Measurements from ENCODE around the gene PLLP. TPM values are rescaled to one million over a fixed set of nuclear protein-coding genes. Genes with fewer than 3 reads are reported as not detected.

PLLP gene
- total and polyA plus RNA-seq, 9 of the 15 experiments (the other 6 are each of a cell fraction or from before 2014, with no cell fraction given) = 0.09 to 0.96 (median 0.27) TPM

GRCh38 chr16:57255686-57256415 lies 28.6 kb downstream of the PLLP start (continued):
- TF ChIP-seq, protein P1, sequence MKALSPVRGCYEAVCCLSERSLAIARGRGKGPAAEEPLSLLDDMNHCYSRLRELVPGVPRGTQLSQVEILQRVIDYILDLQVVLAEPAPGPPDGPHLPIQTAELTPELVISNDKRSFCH (CRISPR knock-in tag; IDR thresholded peaks at IDR 0.05) = no peak
- TF ChIP-seq, protein P1 (tag; IDR thresholded peaks at IDR 0.05) = no peak
- TF ChIP-seq ZKSCAN3 (CRISPR knock-in tag; IDR thresholded peaks at IDR 0.05) (no peak), GATAD2A (IDR thresholded peaks at IDR 0.05) (no peak), MEIS2 (IDR thresholded peaks at IDR 0.05; ENCODE audit: partially characterized antibody) (no peak), ZBTB11 (CRISPR knock-in tag; IDR thresholded peaks at IDR 0.05) (no peak), ZC3H8 (IDR thresholded peaks at IDR 0.05) (no peak)
- TF ChIP-seq, protein P2, sequence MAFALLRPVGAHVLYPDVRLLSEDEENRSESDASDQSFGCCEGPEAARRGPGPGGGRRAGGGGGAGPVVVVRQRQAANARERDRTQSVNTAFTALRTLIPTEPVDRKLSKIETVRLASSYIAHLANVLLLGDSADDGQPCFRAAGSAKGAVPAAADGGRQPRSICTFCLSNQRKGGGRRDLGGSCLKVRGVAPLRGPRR (CRISPR knock-in tag; IDR thresholded peaks at IDR 0.05) = no peak

All from K562 (cell line).